Endometrial microvascular endothelial cells (primary cell): ENCODE measurements around the gene LZTR1. TPM values are rescaled to one million over a fixed set of nuclear protein-coding genes. Genes with fewer than 3 reads are reported as not detected.

ENCODE experiments used
- in situ Hi-C: cut with HindIII; loops from 2 replicates; pipeline ENCODE4 v1.10.0; 2017; ENCODE audit warnings: low sequenced_read_pairs, low pct_unique_long_range_greater_than_20kb; ENCODE audit errors: inconsistent ontology term
- total RNA-seq: library from RNA; depleted of rRNA; stranded (reverse); fragments of >200 nt; gene quantifications from one replicate; pipeline ENCODE4 v1.2.3, GENCODE V29; 2015; ENCODE audit errors: inconsistent ontology term

Gene LZTR1
- total RNA-seq, 1 donor from 2014 or later, result 52.0 TPM

GRCh38 chr22:20977019-20977418, 5.1 kb upstream of the LZTR1 start:
- in situ Hi-C loops, result no loop called here

GRCh38 chr22:20977516-20978170, 4.5 kb upstream of the LZTR1 start:
- in situ Hi-C loops, result no loop called here

DNA sequence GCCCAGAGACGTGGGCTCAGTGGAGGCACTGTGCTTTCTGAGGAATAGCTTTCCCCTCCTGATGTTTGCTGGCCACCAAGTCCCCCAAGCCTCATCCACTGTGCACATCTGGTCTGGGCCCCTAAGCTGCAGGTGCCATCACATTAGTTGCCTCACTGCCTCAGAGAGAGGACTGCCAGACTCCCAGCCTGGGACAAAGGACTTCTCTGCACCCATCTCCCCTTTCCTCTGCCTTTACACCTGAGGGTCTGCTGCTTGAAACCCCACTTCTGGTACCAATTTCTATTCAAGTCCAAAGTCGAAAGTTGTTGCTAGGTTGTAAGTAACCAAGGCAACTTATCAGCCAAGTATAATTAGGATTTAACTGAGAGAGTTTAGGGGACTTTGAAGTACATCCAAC, 3.7 kb upstream of the LZTR1 start:
- in situ Hi-C loops, result no loop called here

DNA sequence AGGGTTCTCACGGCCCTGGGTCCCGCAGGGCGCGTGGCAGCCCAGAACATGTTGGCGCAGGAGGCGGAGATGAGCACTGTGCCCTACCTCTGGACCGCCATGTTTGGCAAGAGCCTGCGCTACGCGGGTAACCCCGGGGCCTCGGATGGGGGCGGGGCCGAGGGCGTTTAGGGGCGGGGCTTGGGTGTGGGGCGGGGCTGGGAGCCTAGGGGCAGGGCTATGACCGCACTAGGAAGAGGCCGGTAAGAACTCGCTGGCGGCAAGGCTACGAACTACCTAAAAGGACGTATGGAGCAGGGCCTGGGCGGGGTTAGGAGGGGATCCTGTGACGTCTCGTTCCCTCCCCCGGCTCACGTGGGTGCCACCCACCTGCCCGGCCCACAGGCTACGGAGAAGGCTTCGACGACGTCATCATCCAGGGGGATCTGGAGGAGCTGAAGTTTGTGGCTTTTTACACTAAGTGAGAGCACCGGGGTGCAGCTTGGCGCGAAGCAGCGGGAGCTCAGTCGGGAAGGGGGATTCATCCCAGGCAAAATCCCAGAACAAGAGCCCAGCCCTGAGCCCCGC, 2.8 kb upstream of the LZTR1 start:
- in situ Hi-C loops, result no loop called here

DNA sequence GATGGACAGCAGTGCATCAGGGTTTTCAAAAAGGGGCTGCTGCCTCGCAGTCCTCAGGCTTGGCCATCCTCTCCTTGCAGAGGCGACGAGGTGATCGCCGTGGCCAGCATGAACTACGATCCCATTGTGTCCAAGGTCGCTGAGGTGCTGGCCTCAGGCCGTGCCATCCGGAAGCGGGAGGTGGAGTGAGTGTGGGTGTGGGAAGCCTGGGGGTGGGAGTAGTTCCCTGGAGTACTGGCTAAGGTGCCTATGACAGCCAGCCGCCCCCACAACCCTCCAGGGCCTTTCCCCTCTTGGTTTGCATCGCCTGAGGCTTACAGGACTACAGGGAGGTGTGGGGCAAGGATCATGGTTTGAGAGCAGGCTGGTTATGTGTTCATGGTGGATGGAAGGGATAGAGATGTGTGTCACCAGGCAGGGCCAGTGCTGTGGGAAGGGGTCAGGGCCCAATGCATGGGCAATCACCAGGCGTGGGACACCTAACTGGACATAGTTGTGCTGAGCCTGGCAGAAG, 2.1 kb upstream of the LZTR1 start:
- in situ Hi-C loops, result no loop called here

DNA sequence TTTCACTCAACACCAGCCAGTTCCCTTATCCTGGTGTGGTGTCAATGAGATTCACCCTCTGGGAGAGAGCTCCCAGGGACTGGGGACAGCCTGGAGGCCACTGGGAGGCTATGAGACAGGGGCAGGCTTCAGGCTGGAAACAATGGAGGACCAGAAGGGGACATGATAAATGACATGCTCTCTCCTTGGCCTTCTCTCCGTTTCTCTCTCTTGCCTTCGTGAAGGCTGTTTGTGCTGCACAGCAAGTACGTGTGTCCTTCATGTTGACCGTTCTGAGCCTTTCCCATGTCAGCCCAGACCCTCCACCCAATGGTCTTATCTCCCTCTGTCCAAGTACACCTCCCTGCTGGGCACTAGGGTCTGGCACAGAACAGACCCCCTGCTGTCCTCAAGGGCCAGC, 1.6 kb upstream of the LZTR1 start:
- in situ Hi-C loops, result no loop called here

DNA sequence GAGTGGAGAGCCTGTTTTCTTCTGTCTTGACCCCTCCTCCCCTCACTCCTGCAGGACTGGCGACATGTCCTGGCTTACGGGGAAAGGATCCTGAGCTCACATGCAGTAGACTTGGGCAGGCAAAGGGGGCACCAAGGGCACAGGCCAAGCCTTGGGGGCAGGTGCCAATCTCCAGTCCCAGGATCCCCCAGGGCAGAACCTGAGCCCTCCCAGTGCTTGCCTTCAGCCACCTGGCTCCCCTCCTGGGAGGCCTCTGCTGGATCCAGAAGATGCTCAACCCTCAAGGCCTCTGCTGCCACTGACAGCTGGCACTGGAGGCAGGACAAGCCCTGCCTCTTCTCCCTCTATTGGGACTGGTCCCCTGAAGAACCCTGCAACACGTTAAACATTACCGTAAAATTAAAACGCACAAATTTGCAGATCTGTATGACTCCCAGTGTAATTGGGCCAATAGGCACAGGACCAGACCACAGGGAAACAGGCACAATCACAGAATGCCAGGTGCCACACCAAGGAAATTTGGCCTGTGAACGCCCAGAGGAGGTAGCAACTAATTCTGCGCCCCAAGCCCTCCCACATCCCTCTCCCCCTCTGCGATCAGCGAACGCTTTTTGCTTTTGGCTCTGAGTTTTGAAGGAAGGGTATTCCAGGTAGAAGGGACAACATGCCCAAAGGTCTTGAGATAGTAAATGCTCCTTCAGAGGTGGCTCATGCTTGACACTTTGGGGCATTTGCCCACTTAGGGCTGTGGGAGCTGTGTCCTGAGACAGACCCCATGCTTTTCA, 967 bp upstream of the LZTR1 start:
- in situ Hi-C loops, result no loop called here

- in situ Hi-C loops, result no loop called here
Observed at GRCh38 chr22:20982563-20982882, 426 bp downstream of the LZTR1 start.

DNA sequence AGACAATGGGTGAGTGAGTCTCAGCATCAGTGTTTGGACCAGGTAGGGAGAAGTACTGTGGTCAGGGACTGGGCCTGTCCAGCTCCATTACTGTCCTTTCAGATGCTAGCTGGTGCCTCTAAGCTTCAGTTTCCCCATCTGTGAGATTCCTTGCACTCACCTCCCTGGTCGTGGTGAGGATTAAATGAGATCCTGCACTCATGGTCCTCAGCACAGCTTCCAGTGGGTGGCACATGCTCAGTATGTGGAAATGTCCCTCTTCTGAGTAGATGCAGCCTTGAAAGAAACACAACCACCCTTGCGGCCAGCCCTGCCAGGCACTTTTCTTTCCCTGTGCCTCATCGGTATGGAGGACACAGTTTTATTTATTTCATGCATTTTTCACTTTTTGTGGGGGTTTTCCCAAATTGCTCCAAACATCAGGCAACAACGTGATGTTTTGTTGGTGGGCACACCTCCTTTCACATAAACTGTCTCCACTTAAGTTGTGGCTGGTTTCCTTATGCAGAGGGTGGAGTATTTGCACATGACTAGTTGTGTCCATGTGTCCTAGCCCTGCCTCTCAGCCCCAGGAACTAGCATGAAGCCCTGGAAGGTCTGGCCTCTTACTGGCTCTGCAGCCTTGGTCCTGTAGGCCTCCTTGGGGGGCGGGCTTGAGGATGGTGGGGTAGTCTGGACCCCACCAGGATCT, 1.1 kb downstream of the LZTR1 start:
- in situ Hi-C loops, result no loop called here

GRCh38 chr22:20985720-20986119, 3.6 kb downstream of the LZTR1 start:
- in situ Hi-C loops, result no loop called here

DNA sequence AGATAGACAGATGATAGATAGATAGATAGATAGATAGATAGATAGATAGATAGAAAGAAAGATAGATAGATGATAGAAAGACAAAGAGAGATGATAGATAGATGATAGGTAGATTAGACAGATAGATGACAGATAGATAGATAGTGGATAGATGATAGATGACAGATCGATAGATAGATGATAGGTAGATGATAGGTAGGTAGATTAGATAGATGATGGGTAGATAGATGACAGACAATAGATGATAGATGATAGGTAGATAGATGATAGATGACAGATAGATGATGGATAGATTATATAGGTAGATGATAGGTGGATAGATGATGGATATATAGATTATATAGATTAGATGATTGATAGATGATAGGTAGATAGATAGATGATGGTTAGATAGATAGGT, 4.3 kb downstream of the LZTR1 start:
- in situ Hi-C loops, result no loop called here

GRCh38 chr22:20987375-20987774, 5.3 kb downstream of the LZTR1 start:
- in situ Hi-C loops, result no loop called here

DNA sequence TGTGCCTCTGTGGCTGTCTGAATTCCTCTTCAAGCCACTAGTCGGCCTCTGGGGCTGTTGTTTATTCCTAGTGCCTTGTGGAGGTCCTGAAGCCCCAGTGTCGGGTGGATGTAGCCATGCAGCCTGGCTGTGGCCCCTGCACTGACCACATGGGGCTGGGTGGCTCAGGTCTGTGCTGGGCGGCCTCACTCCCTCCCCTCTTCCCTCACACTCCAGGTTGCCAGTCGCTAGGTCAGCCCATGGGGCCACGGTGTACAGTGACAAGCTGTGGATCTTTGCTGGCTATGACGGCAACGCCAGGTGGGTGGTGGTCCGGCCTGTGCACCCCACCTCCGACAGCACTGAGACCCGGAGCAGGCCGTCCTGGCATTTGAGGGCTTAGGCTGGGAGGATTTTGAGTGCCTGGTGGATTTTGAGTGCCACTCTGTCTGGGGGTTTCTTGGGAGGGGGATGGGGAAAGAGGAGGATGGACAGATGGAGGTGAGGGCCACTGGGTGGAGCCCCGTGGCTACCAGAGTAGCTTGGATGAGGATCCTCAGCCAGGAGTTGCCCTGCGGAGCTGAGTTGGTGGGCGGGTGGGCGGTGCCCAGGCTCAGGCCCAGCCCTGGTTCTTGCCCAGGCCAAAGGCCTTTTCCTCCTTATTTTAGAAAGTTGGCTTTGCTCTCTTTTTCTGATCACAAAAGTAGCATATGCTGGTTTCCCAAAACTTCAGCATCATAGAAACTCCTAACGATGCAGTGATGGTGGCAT, 6.7 kb downstream of the LZTR1 start:
- in situ Hi-C loops, result no loop called here

DNA sequence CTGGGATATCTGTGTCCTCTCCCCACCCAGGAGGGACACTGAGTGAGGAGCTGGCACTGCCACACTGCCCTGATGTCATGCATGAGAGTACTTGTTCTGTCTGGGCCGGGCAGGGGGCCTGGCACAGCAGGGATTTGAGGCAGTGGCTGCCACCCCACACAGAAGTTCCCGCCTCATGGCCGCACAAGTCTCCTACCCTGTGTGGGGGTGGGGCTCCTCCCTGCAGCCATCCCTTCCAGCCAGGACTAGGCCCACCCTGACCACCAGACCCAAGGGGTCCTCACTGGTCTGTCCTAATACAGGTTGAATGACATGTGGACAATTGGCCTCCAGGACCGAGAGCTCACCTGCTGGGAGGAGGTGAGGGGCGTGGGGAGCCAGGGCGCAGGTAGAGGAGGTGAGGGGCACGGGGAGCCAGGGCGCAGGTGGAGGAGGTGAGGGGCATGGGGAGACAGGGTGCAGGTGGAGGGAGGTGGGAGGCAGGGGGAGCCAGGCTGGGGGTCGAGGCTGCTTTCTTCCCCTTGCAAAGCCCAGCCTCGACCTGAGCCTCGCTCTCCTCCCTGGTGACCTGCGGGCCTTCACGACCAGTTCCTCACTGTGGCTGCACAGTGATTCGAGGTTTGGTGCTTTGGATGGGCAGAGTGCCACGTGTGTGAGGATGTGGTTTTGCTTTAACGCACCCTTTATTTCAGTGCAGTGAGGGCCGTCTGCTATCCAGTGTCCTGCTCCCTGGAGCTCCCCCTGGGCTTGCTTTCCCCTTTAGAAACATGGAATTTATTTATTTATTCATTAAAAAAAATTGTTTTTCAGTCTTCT, 7.4 kb downstream of the LZTR1 start:
- in situ Hi-C loops, result no loop called here

- in situ Hi-C loops, result no loop called here
Observed at GRCh38 chr22:20990184-20991180, 8.4 kb downstream of the LZTR1 start.

- in situ Hi-C loops, result no loop called here
Observed at GRCh38 chr22:20991252-20992055, 9.4 kb downstream of the LZTR1 start.
